GM18526 (cell line): ENCODE results near the gene EFCAB9.

Experiments
- POLR2A ChIP-seq: IDR thresholded peaks from 3 replicates; pipeline ENCODE4 v1.6.1; 2011; ENCODE audit not compliant: insufficient read length; ENCODE audit errors: extremely low read depth

Gene EFCAB9

GRCh38 chr5:172193872-172194271 lies at the start of gene EFCAB9:
EFCAB9 (plus strand) TSS chr5:172194172; CDS start chr5:172194173, 1 bp downstream.
- TF ChIP-seq POLR2A, result no peak

- TF ChIP-seq POLR2A, result no peak
Measured at GRCh38 chr5:172144291-172144815, 49.6 kb upstream of the EFCAB9 start.

DNA sequence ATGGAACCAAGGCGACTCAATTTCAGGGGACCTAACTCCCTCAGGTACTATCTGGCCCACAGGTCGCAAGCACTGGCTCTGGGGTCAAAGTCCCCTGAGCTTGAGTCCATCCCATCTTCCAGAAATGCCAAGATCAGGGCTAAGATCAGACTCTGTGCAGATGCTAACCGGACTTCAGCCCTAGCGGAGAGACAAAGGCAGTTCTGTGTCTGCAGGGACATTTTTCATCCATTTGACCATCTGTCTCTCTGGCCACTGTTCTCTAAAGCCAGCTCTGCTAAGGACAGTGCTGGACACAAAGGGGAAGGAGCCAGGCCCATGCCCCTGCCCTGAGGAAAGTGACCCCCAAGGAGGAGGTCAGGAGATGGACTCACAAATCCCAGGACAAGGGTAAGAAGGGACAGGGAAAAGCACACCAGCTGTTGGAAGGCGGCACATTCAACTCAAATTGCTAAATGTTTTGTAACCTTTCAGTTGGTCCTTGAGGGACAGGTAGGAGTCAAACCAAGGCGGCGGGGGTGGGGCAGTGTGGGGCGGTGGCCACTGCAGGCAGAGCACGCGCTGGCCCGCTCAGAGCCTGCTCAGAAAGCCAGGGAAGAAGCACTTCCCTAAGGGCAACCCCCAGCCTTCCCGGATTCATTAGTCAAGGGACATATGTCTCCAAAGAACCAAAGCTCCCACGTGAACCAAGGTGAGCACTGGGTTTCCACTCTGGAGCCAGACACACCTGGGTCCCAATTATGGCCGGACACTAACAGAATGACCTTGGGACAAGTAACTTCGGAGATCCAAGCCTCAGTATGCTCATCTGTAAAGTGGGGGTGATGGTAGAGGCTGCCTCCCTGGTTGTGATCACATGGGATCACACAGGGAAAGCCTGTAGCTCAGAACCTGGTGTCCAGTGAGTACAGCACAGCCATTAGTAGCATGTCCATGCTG lies 48.8 kb upstream of the EFCAB9 start:
- TF ChIP-seq POLR2A, result no peak

DNA sequence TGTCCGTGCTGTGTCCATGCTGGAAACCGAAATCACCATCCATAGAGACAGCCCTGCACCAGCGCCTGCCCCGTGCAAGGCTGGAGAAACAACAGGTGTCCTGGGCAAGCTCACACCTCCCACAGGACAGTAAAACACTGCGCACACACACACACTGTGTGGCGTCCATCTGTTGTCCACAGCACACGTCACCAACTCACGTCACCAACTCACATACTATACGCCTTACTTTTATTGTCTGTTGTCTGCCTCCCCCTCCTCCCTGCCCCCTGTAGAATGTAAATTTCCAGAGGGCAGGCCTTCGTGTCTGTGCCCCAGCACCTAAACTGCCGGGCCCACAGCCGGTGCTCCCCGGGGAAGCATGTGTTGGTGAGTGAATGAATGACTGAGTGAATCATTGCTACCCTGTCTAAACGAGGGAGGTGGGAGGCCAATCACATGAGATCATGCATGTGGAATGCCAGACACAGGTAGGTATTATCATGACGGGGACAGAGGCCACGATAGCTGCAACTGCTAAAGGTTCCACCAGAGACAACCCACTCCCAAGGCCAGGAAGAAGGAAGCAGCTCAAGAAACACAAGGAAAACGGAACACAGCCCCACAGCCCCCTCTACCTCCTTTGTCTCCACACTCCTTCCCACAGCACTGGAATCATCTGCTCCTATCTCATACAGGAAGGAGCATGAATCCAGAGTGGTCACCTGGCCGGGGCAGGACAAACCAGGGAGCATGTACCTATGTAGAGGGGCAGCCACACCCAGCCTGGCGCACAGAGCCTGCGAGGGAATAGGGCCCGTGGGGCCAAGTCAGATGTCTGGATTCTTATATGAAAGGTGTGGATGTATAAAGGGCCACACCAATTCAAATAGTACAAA lies 47.9 kb upstream of the EFCAB9 start:
- TF ChIP-seq POLR2A, result no peak

- no peak for TF ChIP-seq POLR2A
Measured at GRCh38 chr5:172146748-172147092, 47.3 kb upstream of the EFCAB9 start.

DNA sequence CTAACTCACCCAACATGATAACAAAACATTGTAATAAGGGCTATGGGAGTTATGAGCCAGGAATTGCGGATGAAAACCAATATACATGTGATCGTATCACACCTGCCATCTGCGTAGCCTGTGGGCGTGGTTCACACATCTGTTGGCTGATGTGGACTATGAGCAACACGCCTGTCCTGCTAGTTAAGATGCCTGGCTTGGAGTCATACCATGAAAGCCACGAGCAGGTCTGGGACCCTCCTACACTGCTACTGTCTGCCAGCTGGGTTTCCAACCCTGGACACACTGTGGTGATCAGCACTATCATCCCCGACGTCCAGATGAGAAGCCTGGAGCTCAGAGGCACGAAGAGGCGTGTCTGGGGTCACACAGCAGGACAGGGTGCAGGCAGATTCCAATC lies 46.1 kb upstream of the EFCAB9 start:
- no peak for TF ChIP-seq POLR2A

DNA sequence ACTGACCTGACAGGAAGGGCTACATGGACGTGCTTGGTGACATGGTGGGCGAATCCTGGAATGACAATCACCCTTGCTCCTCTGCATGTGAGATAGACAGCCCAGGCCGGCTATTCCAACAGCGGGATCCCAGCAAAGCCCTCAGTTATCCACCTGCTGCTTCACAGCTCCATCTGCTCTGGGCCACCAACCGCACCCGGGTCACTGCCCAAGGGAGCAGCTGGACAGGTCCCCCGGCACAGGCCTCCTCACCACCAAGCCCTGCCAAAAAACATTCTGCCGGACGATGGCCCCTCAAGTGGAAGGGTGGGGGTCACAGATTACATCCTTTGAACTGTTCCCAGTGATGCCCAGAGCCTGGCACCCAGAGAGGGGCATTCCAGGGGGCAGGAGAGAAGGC lies 45.6 kb upstream of the EFCAB9 start:
- TF ChIP-seq POLR2A, result no peak

GRCh38 chr5:172149073-172149472 lies 44.9 kb upstream of the EFCAB9 start:
- no peak for TF ChIP-seq POLR2A

- TF ChIP-seq POLR2A, result no peak
Measured at GRCh38 chr5:172150514-172151425, 43.2 kb upstream of the EFCAB9 start.

GRCh38 chr5:172151661-172152210 lies 42.2 kb upstream of the EFCAB9 start:
- TF ChIP-seq POLR2A, result no peak

GRCh38 chr5:172153695-172154094 lies 40.3 kb upstream of the EFCAB9 start:
- TF ChIP-seq POLR2A, result no peak

GRCh38 chr5:172156541-172156994 lies 37.4 kb upstream of the EFCAB9 start:
- TF ChIP-seq POLR2A, result no peak

DNA sequence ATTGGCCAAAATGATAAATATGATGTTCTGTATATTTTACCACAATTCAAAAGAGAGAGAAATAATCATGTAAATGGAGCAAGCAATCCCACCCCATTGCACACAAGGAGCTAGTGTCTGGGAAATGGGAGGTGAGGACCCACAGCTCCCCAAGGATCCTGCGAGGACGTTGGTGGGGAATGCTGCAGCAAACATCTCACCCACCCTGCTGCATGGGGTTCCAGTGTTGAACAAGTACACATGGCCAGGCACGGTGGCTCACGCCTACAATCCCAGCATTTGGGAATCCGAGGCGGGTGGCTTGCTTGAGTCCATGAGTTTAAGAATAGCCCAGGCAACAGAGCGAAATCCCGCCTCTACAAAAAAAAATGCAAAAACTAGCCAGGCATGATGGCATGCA lies 35.0 kb upstream of the EFCAB9 start:
- no peak for TF ChIP-seq POLR2A

GRCh38 chr5:172160506-172160905 lies 33.5 kb upstream of the EFCAB9 start:
- no peak for TF ChIP-seq POLR2A
